Naive thymus-derived CD4-positive, alpha-beta T cell (primary cell): ENCODE data around the gene CALCB. TPM values are rescaled to one million over a fixed set of nuclear protein-coding genes. Genes with fewer than 3 reads are reported as not detected.
"Not testable (repeated sequence)": the region's sequence is repeated elsewhere in the genome, so short reads cannot be mapped to it uniquely, and the experiment has no call there.

Experiments
- ATAC-seq: fragments of 150-1000 bp; cut with Tn5 transposase; 2 replicates; pipeline ENCODE4 v1.10.0; 2021; ENCODE audit warnings: mild to moderate bottlenecking, moderate library complexity
- CTCF ChIA-PET: fragments of 350-600 bp; sonication (Branson Sonifier 250); formaldehyde crosslinking; loops from one replicate; lab custom pipeline; 2021; ENCODE audit warnings: antibody characterized with exemption; lab: Charles Lee
- POLR2A ChIA-PET: fragments of 350-600 bp; sonication (Branson Sonifier 250); formaldehyde crosslinking; loops from one replicate; lab custom pipeline; 2021; ENCODE audit warnings: antibody characterized with exemption, inconsistent platforms; lab: Charles Lee
- DNase-seq, 9 donors: peaks; one replicate each; pipeline versions ENCODE4 v3.0.0 to v3.0.0-alpha.2; 2020 to 2022; ENCODE audit warnings: mixed read lengths in 1 of 9
- H3K27ac ChIP-seq: one replicate; pipeline ENCODE4 v1.7.0; 2013; ENCODE audit warnings: mild to moderate bottlenecking, low read depth, low read length, moderate library complexity
- H3K27me3 ChIP-seq, 2 donors: one replicate each; pipeline ENCODE4 v1.7.0; 2013; ENCODE audit warnings: low read length in 2 of 2, mild to moderate bottlenecking in 2 of 2, moderate library complexity in 2 of 2; ENCODE audit not compliant: control insufficient read depth in 2 of 2, insufficient read depth in 2 of 2
- H3K36me3 ChIP-seq, 3 experiments: 1 replicate in 2 of 3; 2 replicates in 1 of 3; pipeline ENCODE4 v1.7.0; 2013; ENCODE audit warnings: low read length in 3 of 3, mild to moderate bottlenecking in 3 of 3, moderate library complexity in 1 of 3; ENCODE audit not compliant: insufficient read depth in 3 of 3, control insufficient read depth in 2 of 3
- H3K4me1 ChIP-seq, 2 donors: one replicate each; pipeline ENCODE4 v1.7.0; 2013; ENCODE audit warnings: low read length in 2 of 2, mild to moderate bottlenecking in 2 of 2, moderate library complexity in 1 of 2; ENCODE audit not compliant: control insufficient read depth in 2 of 2, insufficient read depth in 2 of 2
- H3K4me3 ChIP-seq: 2 replicates; pipeline ENCODE4 v1.7.0; 2013; ENCODE audit warnings: mild to moderate bottlenecking, low read length
- H3K9me3 ChIP-seq, 3 experiments: 1 replicate in 2 of 3; 2 replicates in 1 of 3; pipeline ENCODE4 v1.7.0; 2013; ENCODE audit warnings: low read length in 3 of 3; ENCODE audit not compliant: control insufficient read depth in 2 of 3
- H3K27ac Mint-ChIP-seq, 9 donors: one replicate each; pipeline ENCODE4 v1.8.0; 2020 to 2022; ENCODE audit warnings: mixed read lengths in 9 of 9, mild to moderate bottlenecking in 8 of 9, moderate library complexity in 5 of 9, inconsistent platforms in 2 of 9
- H3K27me3 Mint-ChIP-seq, 5 donors: one replicate each; pipeline ENCODE4 v1.8.0; 2021 to 2022; ENCODE audit warnings: mixed read lengths in 5 of 5, mild to moderate bottlenecking in 1 of 5
- H3K36me3 Mint-ChIP-seq, 5 donors: one replicate each; pipeline ENCODE4 v1.8.0; 2020 to 2022; ENCODE audit warnings: mixed read lengths in 5 of 5, mild to moderate bottlenecking in 3 of 5, inconsistent platforms in 1 of 5
- H3K4me1 Mint-ChIP-seq, 7 donors: one replicate each; pipeline ENCODE4 v1.8.0; 2020 to 2022; ENCODE audit warnings: mixed read lengths in 7 of 7, mild to moderate bottlenecking in 3 of 7, inconsistent platforms in 1 of 7
- H3K4me3 Mint-ChIP-seq, 10 donors: one replicate each; pipeline ENCODE4 v1.8.0; 2020 to 2022; ENCODE audit warnings: mild to moderate bottlenecking in 10 of 10, mixed read lengths in 10 of 10, moderate library complexity in 6 of 10, inconsistent platforms in 2 of 10
- H3K9me3 Mint-ChIP-seq, 11 donors: one replicate each; pipeline ENCODE4 v1.8.0; 2020 to 2022; ENCODE audit warnings: mixed read lengths in 11 of 11, mild to moderate bottlenecking in 4 of 11, inconsistent platforms in 1 of 11, moderate library complexity in 1 of 11
- intact Hi-C, 2 donors: fragments of 100-400 bp; cut with micrococcal nuclease; formaldehyde crosslinking; loops; one replicate each; pipeline ENCODE4 v1.15.1; 2023
- polyA plus RNA-seq, 2 donors: library from polyadenylated mRNA; unstranded; fragments of 300-500 nt; fragmentation: Illumina TruSeq; gene quantifications; one replicate each; pipeline ENCODE4 v1.2.3, GENCODE V29; 2021
- total RNA-seq, 6 experiments: library from RNA in 5 of 6; stranded (reverse) in 5 of 6; gene quantifications; 1 replicate in 5 of 6; 2 replicates in 1 of 6; pipeline ENCODE4 v1.2.3 and lab custom pipeline; 2021 to 2026

Gene CALCB
- total and polyA plus RNA-seq, 7 experiments from 2014 or later = 0.18 to 1.1 (median 0.87) TPM

- ChIA-PET CTCF (no interaction called here), POLR2A (no interaction called here)
- DNase-seq (no peak), ATAC-seq (no peak)
- H3K4me1 Mint-ChIP-seq = peaks cover 0 to 7% (median 0%) of the 10 kb centered on the region in 7 donors
- intact Hi-C loops = no loop called here
- no peaks in the 10 kb centered on the region for H3K9me3 Mint-ChIP-seq
- H3K36me3 ChIP-seq = no peaks in the 10 kb centered on the region
- no peaks in the 10 kb centered on the region for H3K27me3 ChIP-seq
- no peaks in the 10 kb centered on the region for H3K36me3 Mint-ChIP-seq
- H3K4me3 ChIP-seq = no peak overlapping the region
- no peak overlapping the region for H3K4me3 Mint-ChIP-seq
- H3K4me1 ChIP-seq = no peaks in the 10 kb centered on the region
- H3K27ac Mint-ChIP-seq = no peak overlapping the region
- no peaks in the 10 kb centered on the region for H3K9me3 ChIP-seq
- H3K27ac ChIP-seq = no peak overlapping the region
- peaks cover 5 to 21% (median 7%) of the 10 kb centered on the region in 5 donors for H3K27me3 Mint-ChIP-seq
Observed at GRCh38 chr11:15055620-15056356, 17.6 kb upstream of the CALCB start.

- Mint-ChIP-seq H3K27me3 (peaks cover 5 to 27% (median 10%) of the 10 kb centered on the region in 5 donors), H3K4me1 (peaks cover 0 to 7% (median 0%) of the 10 kb centered on the region in 7 donors), H3K27ac (no peak overlapping the region), H3K36me3 (no peaks in the 10 kb centered on the region), H3K9me3 (no peaks in the 10 kb centered on the region), H3K4me3 (no peak overlapping the region)
- no peak overlapping the region for H3K4me3 ChIP-seq
- no peaks in the 10 kb centered on the region for H3K4me1 ChIP-seq
- no peaks in the 10 kb centered on the region for H3K36me3 ChIP-seq
- POLR2A ChIA-PET = no interaction called here
- H3K9me3 ChIP-seq = no peaks in the 10 kb centered on the region
- no peak overlapping the region for H3K27ac ChIP-seq
- H3K27me3 ChIP-seq = no peaks in the 10 kb centered on the region
- intact Hi-C loops = no loop called here
- ATAC-seq (no peak), DNase-seq (no peak)
- CTCF ChIA-PET = no interaction called here
Observed at GRCh38 chr11:15057329-15057728, 16.1 kb upstream of the CALCB start.

GRCh38 chr11:15059132-15059915 lies 14.1 kb upstream of the CALCB start:
- Mint-ChIP-seq H3K9me3 (no peaks in the 10 kb centered on the region), H3K36me3 (no peaks in the 10 kb centered on the region), H3K27me3 (peaks cover 7 to 38% (median 10%) of the 10 kb centered on the region in 5 donors), H3K4me1 (peaks cover 0 to 2% (median 0%) of the 10 kb centered on the region in 7 donors), H3K4me3 (no peak overlapping the region), H3K27ac (no peak overlapping the region)
- ATAC-seq (no peak), DNase-seq (no peak)
- no peak overlapping the region for H3K4me3 ChIP-seq
- CTCF ChIA-PET = no interaction called here
- no peaks in the 10 kb centered on the region for H3K4me1 ChIP-seq
- no peaks in the 10 kb centered on the region for H3K9me3 ChIP-seq
- H3K27ac ChIP-seq = no peak overlapping the region
- POLR2A ChIA-PET = no interaction called here
- no peaks in the 10 kb centered on the region for H3K36me3 ChIP-seq
- H3K27me3 ChIP-seq = no peaks in the 10 kb centered on the region
- intact Hi-C loops = no loop called here

- no peak overlapping the region for H3K27ac ChIP-seq
- peaks cover 0 to 2% (median 0%) of the 10 kb centered on the region in 7 donors for H3K4me1 Mint-ChIP-seq
- no peaks in the 10 kb centered on the region for H3K9me3 Mint-ChIP-seq
- no peak overlapping the region for H3K4me3 ChIP-seq
- H3K27ac Mint-ChIP-seq = no peak overlapping the region
- H3K27me3 Mint-ChIP-seq = peaks cover 8 to 45% (median 11%) of the 10 kb centered on the region in 5 donors
- POLR2A ChIA-PET = no interaction called here
- ATAC-seq = no peak
- H3K36me3 Mint-ChIP-seq = no peaks in the 10 kb centered on the region
- H3K27me3 ChIP-seq = no peaks in the 10 kb centered on the region
- no peak for DNase-seq
- no peaks in the 10 kb centered on the region for H3K36me3 ChIP-seq
- intact Hi-C loops = no loop called here
- H3K9me3 ChIP-seq = no peaks in the 10 kb centered on the region
- no peak overlapping the region for H3K4me3 Mint-ChIP-seq
- no peaks in the 10 kb centered on the region for H3K4me1 ChIP-seq
- CTCF ChIA-PET = interaction anchor here (0.6 kb wide), 1 partner anchor 958 kb away, joined by 3 read pairs; no protein-coding TSS in a partner anchor
Observed at GRCh38 chr11:15062599-15062998, 10.8 kb upstream of the CALCB start.

- H3K4me1 ChIP-seq = peaks cover 6 to 13% of the 10 kb centered on the region in 2 donors
- H3K27ac ChIP-seq, H3K9me3 ChIP-seq, H3K27me3 ChIP-seq, H3K4me3 ChIP-seq, H3K4me3 Mint-ChIP-seq, POLR2A ChIA-PET, ATAC-seq, H3K36me3 ChIP-seq, H3K27ac Mint-ChIP-seq, DNase-seq: not testable (repeated sequence)
- H3K27me3 Mint-ChIP-seq = peaks cover 13 to 44% (median 16%) of the 10 kb centered on the region in 5 donors
- CTCF ChIA-PET = interaction anchor here (0.6 kb wide), 1 partner anchor 197 kb away, joined by 3 read pairs; no protein-coding TSS in a partner anchor
- intact Hi-C loops = loop anchor here in 1 of 2 donors (5.0 to 10.0 kb wide), 3 partner anchors 432 to 1605 kb away; partner anchors contain the start of genes BTBD10 and FAR1
- H3K4me1 Mint-ChIP-seq = peaks cover 12 to 21% (median 16%) of the 10 kb centered on the region in 7 donors
- H3K36me3 Mint-ChIP-seq = peaks cover 0 to 12% (median 9%) of the 10 kb centered on the region in 5 donors
- H3K9me3 Mint-ChIP-seq = peaks cover 0 to 25% (median 13%) of the 10 kb centered on the region in 11 donors
Observed at GRCh38 chr11:15069751-15070150, 3.6 kb upstream of the CALCB start.

GRCh38 chr11:15071556-15072255 lies 1.7 kb upstream of the CALCB start:
- CTCF ChIA-PET = no interaction called here

More at GRCh38 chr11:15071556-15072255, 1.7 kb upstream of the CALCB start:
- intact Hi-C loops = loop anchor here in 1 of 2 donors (5.0 to 10.0 kb wide), 3 partner anchors 434 to 1607 kb away; partner anchors contain the start of genes BTBD10 and FAR1
- Mint-ChIP-seq H3K36me3 (peaks cover 0 to 12% (median 9%) of the 10 kb centered on the region in 5 donors), H3K27me3 (peaks cover 12 to 36% (median 14%) of the 10 kb centered on the region in 5 donors), H3K9me3 (peaks cover 0 to 25% (median 13%) of the 10 kb centered on the region in 11 donors), H3K4me1 (peaks cover 12 to 23% (median 17%) of the 10 kb centered on the region in 7 donors), H3K4me3 (peak overlapping the region in 3 of 10 donors; percentile 21 to 38 (median 26)), H3K27ac (no peak overlapping the region)
- POLR2A ChIA-PET = no interaction called here
- ATAC-seq = no peak
- H3K4me3 ChIP-seq = no peak overlapping the region
- H3K27ac ChIP-seq = no peak overlapping the region
- H3K36me3 ChIP-seq = no peaks in the 10 kb centered on the region
- peaks cover 6 to 14% of the 10 kb centered on the region in 2 donors for H3K4me1 ChIP-seq
- no peak for DNase-seq
- H3K27me3 ChIP-seq = peaks cover 4% of the 10 kb centered on the region in 2 donors
- no peaks in the 10 kb centered on the region for H3K9me3 ChIP-seq
